GM12878 (cell line): ENCODE measurements around the gene NOCT. TPM values are rescaled to one million over a fixed set of nuclear protein-coding genes. Genes with fewer than 3 reads are reported as not detected.

Experiments used
- ASH2L ChIP-seq: fragments of 300-600, 200-600 bp; sonication (generic); IDR thresholded peaks from 2 replicates; pipeline ENCODE4 v1.6.1; 2017; ENCODE audit warnings: low read depth, mild to moderate bottlenecking, borderline replicate concordance
- CBX5 ChIP-seq: sonication (generic); IDR thresholded peaks from 2 replicates; pipeline ENCODE4 v1.6.1; 2016; ENCODE audit warnings: low read depth, moderate library complexity, mild to moderate bottlenecking, inconsistent platforms
- DPF2 ChIP-seq: fragments of 450-650 bp; IDR thresholded peaks from 2 replicates; pipeline ENCODE4 v1.6.1; 2017; ENCODE audit warnings: mild to moderate bottlenecking
- HDAC2 ChIP-seq: fragments of 200-600 bp; sonication (generic); IDR thresholded peaks from 2 replicates; pipeline ENCODE4 v1.6.1; 2017
- HDAC6 ChIP-seq: fragments of 200-600 bp; sonication (generic); IDR thresholded peaks from one replicate; pipeline ENCODE4 v1.8.0; 2017; ENCODE audit warnings: antibody characterized with exemption; ENCODE audit not compliant: unreplicated experiment
- IKZF1 ChIP-seq: fragments of 450-650 bp; conservative IDR thresholded peaks from 2 replicates; pipeline ENCODE4 v1.6.1; 2017; ENCODE audit warnings: antibody characterized with exemption, mild to moderate bottlenecking
- LARP7 ChIP-seq: fragments of 450-650 bp; IDR thresholded peaks from 2 replicates; pipeline ENCODE4 v1.6.1; 2017; ENCODE audit warnings: mild to moderate bottlenecking
- MYB ChIP-seq: fragments of 150-350 bp; IDR thresholded peaks from 2 replicates; pipeline ENCODE4 v1.6.1; 2014; ENCODE audit warnings: mild to moderate bottlenecking, low read depth, low read length, borderline replicate concordance
- PKNOX1 ChIP-seq: fragments of 450-650 bp; IDR thresholded peaks from 2 replicates; pipeline ENCODE4 v1.6.1; 2016; ENCODE audit warnings: mild to moderate bottlenecking
- PRDM15 ChIP-seq: fragments of 450-650 bp; formaldehyde crosslinking; IDR thresholded peaks from 2 replicates; pipeline ENCODE4 v1.4.0; 2020; ENCODE audit warnings: mild to moderate bottlenecking, moderate library complexity
- SMARCA5 ChIP-seq: fragments of 450-650 bp; IDR thresholded peaks from 2 replicates; pipeline ENCODE4 v1.6.1; 2017; ENCODE audit warnings: mild to moderate bottlenecking
- STAT1 ChIP-seq: fragments of 450-650 bp; conservative IDR thresholded peaks from 2 replicates; pipeline ENCODE4 v1.6.1; 2014; ENCODE audit warnings: antibody characterized with exemption, mild to moderate bottlenecking
- ZNF217 ChIP-seq: fragments of 450-650 bp; IDR thresholded peaks from 2 replicates; pipeline ENCODE4 v1.6.1; 2017; ENCODE audit warnings: antibody characterized with exemption, mild to moderate bottlenecking
- polyA plus RNA-seq, 11 experiments: library from polyadenylated mRNA; depleted of rRNA in 4 of 11; unstranded in 6 of 11; stranded (reverse) in 5 of 11; fragments of >200 nt; fragmentation: Nextera tagmentation in 4 of 11; fragmentation: Illumina TruSeq in 1 of 11; extraction: Ambion mirVana in 4 of 11; extraction: Trizol in 1 of 11; gene quantifications; 1 replicate in 1 of 11; 2 replicates in 10 of 11; pipeline versions ENCODE4 v1.2.1 to v1.2.3, GENCODE V29; 2011 to 2016; ENCODE audit warnings: inconsistent platforms in 2 of 11, missing spikeins in 2 of 11, low read depth in 1 of 11
- total RNA-seq, 4 experiments: library from RNA; depleted of rRNA in 3 of 4; stranded (reverse); fragments of >200 nt in 3 of 4; fragmentation: Illumina TruSeq in 1 of 4; extraction: Trizol in 1 of 4; gene quantifications; 2 replicates each; pipeline versions ENCODE4 v1.2.1 to v1.2.3, GENCODE V29; 2013 to 2021

Gene NOCT
- total and polyA plus RNA-seq, 10 of the 15 experiments (the other 5 are each of a cell fraction or from before 2014, with no cell fraction given) = 1.4 to 17.6 (median 8.1) TPM

GRCh38 chr4:139015948-139016471, 429 bp downstream of the NOCT start (continued):
- TF ChIP-seq PKNOX1 (no peak), SMARCA5 (peak; percentile 82; the same call in 1 of the 2 replicates), HDAC2 (no peak), ZNF217 (peak; percentile 82), ASH2L (peak; percentile 75; the same call in 1 of the 2 replicates), LARP7 (peak; percentile 99), HDAC6 (peak; percentile 87), CBX5 (peak; percentile 14), DPF2 (peak; percentile 91), IKZF1 (peak; percentile 64), MYB (no peak), STAT1 (no peak), PRDM15 (CRISPR knock-in tag) (no peak)
